GM21619 (cell line): Measurements from ENCODE around the gene USF1.

Experiments
- ATAC-seq: cut with Tn5 transposase; IDR thresholded peaks from one replicate; pipeline ENCODE4 v1.9.1; 2021; ENCODE audit not compliant: unreplicated experiment

USF1 gene, protein sequence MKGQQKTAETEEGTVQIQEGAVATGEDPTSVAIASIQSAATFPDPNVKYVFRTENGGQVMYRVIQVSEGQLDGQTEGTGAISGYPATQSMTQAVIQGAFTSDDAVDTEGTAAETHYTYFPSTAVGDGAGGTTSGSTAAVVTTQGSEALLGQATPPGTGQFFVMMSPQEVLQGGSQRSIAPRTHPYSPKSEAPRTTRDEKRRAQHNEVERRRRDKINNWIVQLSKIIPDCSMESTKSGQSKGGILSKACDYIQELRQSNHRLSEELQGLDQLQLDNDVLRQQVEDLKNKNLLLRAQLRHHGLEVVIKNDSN

DNA sequence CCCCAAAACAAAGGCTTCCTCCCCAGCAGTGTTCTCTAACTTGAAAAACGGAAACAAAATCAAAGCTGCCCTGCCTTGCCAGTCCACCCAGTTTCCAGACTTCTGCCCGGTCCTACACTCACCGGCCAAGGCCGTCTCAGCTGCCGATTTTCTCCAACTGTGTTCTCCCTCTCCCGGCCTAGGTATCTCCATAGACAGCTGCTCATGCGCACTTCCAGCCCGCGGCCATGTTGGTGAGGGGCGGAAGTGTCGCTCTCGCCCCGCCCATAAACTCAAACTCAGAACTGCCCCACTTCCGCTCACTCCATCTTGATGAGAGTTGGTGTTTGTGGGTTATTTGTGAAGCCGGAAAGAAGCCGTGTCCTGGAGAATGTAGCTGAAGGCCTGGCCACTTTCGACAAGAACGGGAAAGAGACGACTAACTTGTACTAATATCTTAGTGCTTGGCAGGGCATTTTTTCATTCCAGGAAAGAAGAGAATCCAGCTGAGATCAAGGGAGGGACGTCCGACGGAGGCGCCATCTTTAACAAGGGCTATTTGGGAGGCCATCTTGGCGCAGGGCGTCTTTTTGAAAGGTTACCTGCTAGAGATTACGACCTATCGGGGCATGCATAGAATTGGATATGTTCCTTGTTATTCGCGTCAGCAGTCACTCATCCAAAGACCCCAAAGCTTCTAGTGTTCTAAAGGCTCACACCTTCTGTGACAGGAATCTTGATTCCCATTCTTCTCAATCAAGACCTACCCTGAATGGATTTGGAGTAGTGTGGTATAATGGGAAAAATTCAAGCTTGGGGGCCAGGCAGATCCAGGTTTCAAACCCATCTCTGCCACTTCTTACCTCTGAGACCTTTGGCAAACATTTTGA is at the start of gene USF1:
TSS of gene USF1 (minus strand) at position 242 of the 869 bp plus-strand sequence. CDS start 2,702 bp downstream, outside the sequence.
- ATAC-seq, result peak; percentile 61

GRCh38 chr1:161095230-161095629 is 49.5 kb upstream of the USF1 start:
- no peak for ATAC-seq

DNA sequence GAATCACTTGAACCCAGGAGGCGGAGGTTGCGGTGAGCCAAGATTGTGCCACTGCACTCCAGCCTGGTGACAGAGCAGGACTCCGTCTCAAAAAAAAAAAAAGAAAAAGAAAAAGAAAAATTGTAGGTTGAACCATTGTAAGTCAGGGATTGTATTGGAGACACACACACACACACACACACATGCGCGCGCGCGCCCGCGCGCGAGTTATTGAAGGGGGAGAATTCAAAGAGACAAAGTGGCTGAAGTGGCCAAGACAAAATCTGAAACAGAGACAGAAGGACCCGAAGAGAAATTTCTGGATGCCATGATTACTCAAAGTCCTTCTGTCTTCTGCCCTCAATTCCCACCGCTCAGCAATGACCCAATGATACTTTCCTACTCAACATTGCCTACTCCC is 48.7 kb upstream of the USF1 start:
- ATAC-seq, result no peak

- no peak for ATAC-seq
These were observed 46.8 kb upstream of the USF1 start for GRCh38 chr1:161092621-161093028.

- ATAC-seq, result no peak
These were observed 46.2 kb upstream of the USF1 start for GRCh38 chr1:161091796-161092507.

- ATAC-seq, result no peak
These were observed 45.3 kb upstream of the USF1 start for GRCh38 chr1:161091093-161091492.

DNA sequence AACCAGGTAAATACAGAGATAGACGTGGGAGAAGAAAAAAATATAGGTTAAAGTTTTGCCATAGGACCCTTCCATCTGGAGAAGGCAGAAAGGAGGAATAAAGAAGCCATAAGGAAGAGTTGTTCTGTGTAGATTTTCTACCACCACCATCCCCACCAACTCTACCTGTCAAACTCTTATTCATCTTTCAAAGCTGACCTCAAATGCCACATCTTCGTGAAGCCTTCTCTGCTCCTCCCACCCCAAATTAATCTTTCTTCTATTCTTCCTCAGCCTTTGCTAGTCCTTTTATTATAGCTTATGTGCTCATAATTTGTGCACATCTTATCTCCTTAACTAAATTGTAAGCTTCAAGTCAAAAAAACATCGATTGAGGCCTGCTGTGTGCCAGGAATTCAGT is 44.8 kb upstream of the USF1 start:
- ATAC-seq, result no peak

DNA sequence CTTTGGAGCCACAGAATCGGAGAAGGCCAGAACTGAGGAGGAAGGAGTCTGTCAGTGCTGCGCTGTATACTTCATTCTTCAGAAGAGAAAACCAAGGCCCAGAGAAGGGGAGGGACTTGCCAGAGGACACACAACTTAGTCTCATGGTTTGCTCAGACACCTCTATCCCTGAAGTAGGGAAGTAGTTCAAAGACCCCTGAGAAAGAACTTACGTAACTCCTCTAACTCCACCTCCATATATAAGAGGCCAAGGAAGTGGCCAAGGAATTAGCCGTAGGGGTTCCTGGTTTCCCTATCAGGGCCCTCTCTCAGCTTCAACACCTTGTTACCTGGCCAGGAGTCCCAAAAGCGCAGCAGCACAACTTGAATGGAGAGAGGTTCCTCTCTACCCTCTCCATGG is 44.2 kb upstream of the USF1 start:
- ATAC-seq, result no peak

DNA sequence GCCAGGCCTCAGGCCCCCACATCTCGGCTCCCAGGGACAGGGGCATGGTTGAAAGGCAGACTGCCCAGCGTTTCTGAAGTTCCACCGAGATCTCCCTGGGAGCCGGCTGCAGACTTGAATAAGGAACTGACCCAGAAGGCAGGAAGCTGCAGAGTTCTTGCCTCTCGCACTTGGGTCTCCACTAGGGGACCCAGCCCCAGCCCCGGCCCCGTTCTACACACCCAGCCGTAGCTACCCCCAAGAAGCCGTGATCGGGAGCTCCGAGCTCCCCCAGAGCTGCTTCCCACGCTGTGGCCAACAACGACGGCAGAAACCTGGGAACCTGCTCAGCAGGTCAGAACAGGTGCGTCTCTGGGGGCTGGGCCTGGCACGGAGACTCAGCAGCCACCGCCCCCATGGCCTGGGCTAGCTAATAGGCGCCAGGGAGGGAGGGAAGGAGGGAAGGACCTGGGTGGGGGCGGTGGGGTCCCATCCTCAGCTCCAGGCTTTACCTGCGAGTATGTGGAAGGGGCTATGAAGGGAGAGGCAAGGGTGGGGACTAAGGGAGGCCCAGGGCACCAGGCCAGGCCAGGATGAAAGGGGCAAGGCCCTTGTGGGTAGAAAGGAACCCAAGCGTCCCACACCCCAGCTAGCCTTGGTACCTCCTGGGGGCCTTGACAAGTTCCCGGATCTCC is 43.6 kb upstream of the USF1 start, which contains the start of gene NECTIN4:
TSS of gene NECTIN4 (minus strand) at position 308 of the 674 bp plus-strand sequence. CDS start at position 46, 262 bp downstream.
- ATAC-seq, result no peak

DNA sequence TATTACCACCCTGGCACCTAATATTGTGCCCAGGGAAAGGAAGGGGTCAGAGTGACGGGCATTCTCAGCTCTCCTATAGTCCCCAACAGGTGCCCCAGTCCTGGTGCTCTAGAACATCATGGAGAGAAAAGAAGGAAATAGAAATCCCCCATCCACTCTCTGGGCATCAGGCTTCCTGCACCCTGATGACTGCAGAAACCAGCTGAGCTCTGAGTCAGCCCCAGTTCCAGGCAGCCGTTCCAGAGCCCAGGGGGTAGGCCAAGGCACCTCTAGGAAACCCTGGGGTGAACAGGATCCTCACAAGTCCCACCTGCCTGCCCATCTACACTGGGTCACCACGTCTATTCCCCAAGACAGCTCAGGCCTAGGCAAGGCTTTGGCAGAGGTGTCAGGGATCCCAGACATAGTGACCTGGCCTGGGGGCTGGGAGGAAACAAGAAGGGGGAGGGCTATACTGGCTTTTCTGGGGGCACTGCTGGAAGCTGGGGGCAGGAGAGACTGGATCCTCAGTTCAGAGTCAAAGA is 42.9 kb upstream of the USF1 start:
- ATAC-seq, result no peak

DNA sequence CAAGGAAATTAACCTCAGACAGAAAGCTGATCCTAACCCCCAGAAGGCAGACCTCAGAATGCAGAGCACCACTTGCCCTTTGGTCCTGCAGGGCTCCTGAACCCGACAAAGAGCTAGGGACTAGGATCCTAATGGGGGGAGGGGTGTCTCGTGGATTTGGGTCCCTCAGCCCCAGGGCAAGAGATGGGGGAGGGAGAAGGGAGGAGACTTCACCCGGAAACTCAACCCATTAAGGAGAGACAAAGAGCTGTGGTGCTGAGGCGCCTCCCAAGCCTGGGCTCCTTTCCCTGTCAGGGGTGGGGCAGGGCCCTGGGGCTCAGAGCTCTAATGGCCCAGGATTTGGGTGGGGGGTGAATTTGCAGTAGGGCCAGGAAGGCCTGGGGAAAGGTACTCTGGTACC is 40.7 kb upstream of the USF1 start:
- no peak for ATAC-seq

GRCh38 chr1:161085165-161085564 is 39.4 kb upstream of the USF1 start:
- no peak for ATAC-seq

DNA sequence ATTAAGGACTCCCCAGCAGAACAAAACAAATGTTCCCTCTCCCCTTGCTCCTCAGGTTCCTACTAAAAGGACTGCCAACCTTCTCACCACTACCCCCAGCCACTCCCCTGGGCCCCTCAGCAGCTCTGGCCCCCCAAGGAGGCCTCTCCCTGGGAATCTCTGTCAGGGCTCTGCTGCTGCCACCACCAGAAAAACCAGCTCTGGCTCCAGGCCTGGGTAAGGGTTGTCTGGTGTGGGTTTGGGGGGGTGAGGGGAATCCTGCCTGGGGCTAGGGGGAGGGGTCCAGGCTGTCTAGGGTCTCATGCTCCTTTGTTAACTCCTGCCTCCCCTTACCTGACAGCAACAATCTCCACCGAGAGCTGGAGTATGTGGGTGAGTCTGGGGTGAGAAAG is 38.8 kb upstream of the USF1 start:
- no peak for ATAC-seq

- no peak for ATAC-seq
These were observed 38.2 kb upstream of the USF1 start for GRCh38 chr1:161083748-161084596.

- ATAC-seq, result no peak
These were observed 37.4 kb upstream of the USF1 start for GRCh38 chr1:161082996-161083747.

- no peak for ATAC-seq
These were observed 36.7 kb upstream of the USF1 start for GRCh38 chr1:161082483-161082882.

- ATAC-seq, result no peak
These were observed 35.7 kb upstream of the USF1 start for GRCh38 chr1:161081519-161081918.

DNA sequence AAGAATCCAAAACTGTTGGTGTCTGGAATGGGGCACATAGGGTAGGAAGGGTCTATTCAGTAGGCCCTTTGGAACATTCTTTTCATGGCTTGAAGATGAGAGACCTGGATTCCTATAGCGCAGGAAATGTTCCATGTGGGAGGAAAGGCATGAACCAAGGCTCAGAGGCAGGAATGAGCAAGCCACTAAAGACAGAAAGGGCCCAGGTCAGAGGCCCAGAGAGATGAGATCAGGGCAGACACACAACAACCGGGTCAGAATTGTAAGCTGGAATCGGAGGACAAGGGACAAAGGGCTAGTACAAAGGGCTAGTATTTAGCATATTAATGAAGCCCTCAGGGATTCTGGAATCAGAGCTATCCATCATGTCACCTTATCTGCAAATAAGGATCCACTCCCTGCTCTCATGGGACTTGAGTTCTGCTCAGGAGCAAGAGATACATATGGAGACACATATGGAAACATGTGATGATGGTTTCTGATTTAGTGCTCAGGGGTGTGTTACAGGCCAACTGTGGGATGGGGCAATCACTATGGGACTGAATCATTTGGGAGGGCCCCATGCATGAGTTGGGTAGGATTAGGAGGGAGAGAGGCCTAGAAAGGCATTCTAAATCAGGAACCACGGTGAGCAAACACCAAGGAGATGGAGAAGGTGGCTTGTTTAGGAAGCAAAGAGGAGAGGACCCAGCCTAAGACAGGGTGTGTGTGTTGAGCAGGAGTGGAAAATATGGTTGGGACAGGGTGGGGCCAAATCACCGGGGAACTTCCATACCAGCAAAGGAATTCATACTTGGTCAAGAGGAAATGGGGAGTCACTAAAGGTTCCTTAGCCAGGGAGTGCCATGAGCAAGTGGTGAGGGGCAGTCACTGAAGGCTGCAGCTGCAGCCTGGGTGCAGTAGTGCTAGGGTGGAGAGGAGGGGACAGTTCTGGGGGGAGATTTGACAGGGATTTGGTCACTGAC is 34.9 kb upstream of the USF1 start:
- no peak for ATAC-seq
